GM12878 (cell line): ENCODE results near the gene CCDC149. TPM values are rescaled to one million over a fixed set of nuclear protein-coding genes. Genes with fewer than 3 reads are reported as not detected.

ENCODE experiments used
- ATAC-seq: fragments of 200-7000 bp; cut with Tn5 transposase; 3 replicates; pipeline ENCODE4 v1.9.1; 2020; ENCODE audit warnings: mild to moderate bottlenecking, moderate library complexity
- BruUV-seq: library from RNA; stranded (reverse); fragments of 400-500 nt; replicated peaks from 2 replicates; lab custom pipeline; 2021; lab: Mats Ljungman, UMichigan
- CTCF ChIA-PET: fragments of 300-600 bp; sonication (Branson Sonifier 250); formaldehyde crosslinking; extraction: SDS; loops from one replicate; lab custom pipeline; 2021; ENCODE audit warnings: inconsistent platforms; lab: Yijun Ruan, JAX
- POLR2A ChIA-PET: fragments of 350-600 bp; formaldehyde crosslinking; extraction: SDS; loops from one replicate; lab custom pipeline; 2021; ENCODE audit warnings: inconsistent platforms; lab: Charles Lee
- RAD21 ChIA-PET: fragments of 300-600 bp; sonication (Branson Sonifier 250); formaldehyde crosslinking; loops from one replicate; lab custom pipeline; 2023; ENCODE audit warnings: antibody characterized with exemption; ENCODE audit not compliant: unreplicated experiment; lab: Charles Lee
- SMC1A ChIA-PET: fragments of 300-600 bp; sonication (Branson Sonifier 250); formaldehyde crosslinking; loops from one replicate; lab custom pipeline; 2023; ENCODE audit not compliant: unreplicated experiment, uncharacterized antibody; lab: Charles Lee
- DNase-seq: peaks from one replicate; pipeline ENCODE4 v3.0.0-alpha.2; 2011; ENCODE audit warnings: low read depth, low spot score
- FAIRE-seq: peaks from 3 replicates; lab custom pipeline; 2011; peaks lifted over from hg19 to GRCh38; lab: Jason Lieb, UNC
- H2AFZ ChIP-seq: 2 replicates; pipeline ENCODE4 v1.6.0; 2011; ENCODE audit warnings: low read depth, low read length, control low read depth; ENCODE audit not compliant: control insufficient read depth
- H3K27ac ChIP-seq: 2 replicates; pipeline ENCODE4 v1.5.1; 2011; ENCODE audit warnings: control low read depth; ENCODE audit not compliant: control insufficient read depth, insufficient read depth
- H3K27me3 ChIP-seq, 2 experiments: replicated peaks in 1 of 2; 2 replicates each; pipeline versions ENCODE4 v1.6.0 to v1.6.1; 2011; ENCODE audit warnings: low read length in 1 of 2; ENCODE audit not compliant: control insufficient read depth in 2 of 2, insufficient read depth in 2 of 2
- H3K36me3 ChIP-seq, 2 experiments: 2 replicates each; pipeline ENCODE4 v1.5.1; 2011; ENCODE audit warnings: low read length in 1 of 2; ENCODE audit not compliant: control insufficient read depth in 2 of 2, insufficient read depth in 2 of 2
- H3K4me1 ChIP-seq: 2 replicates; pipeline ENCODE4 v1.6.1; 2011; ENCODE audit warnings: mild to moderate bottlenecking, low read length, moderate library complexity, mixed read lengths; ENCODE audit not compliant: control insufficient read depth, insufficient read depth
- H3K4me2 ChIP-seq: 2 replicates; pipeline ENCODE4 v1.6.0; 2011; ENCODE audit warnings: control low read depth; ENCODE audit not compliant: control insufficient read depth, insufficient read depth
- H3K4me3 ChIP-seq: fragments of 200-600 bp; sonication (generic); 2 replicates; pipeline ENCODE4 v1.5.1; 2016
- H3K79me2 ChIP-seq: 2 replicates; pipeline ENCODE4 v1.6.0; 2011; ENCODE audit warnings: low read length; ENCODE audit not compliant: control insufficient read depth, insufficient read depth
- H3K9ac ChIP-seq: 2 replicates; pipeline ENCODE4 v1.8.0; 2011; ENCODE audit warnings: low read length, control low read depth, mixed read lengths; ENCODE audit not compliant: control insufficient read depth, insufficient read depth
- H3K9me3 ChIP-seq: replicated peaks from 3 replicates; pipeline ENCODE4 v1.5.1; 2011; ENCODE audit warnings: mild to moderate bottlenecking, low read length; ENCODE audit not compliant: control insufficient read depth, insufficient read depth
- H4K20me1 ChIP-seq: 2 replicates; pipeline ENCODE4 v1.6.0; 2011; ENCODE audit not compliant: control insufficient read depth, insufficient read depth
- ATF7 ChIP-seq: fragments of 450-650 bp; IDR thresholded peaks from 2 replicates; pipeline ENCODE4 v1.6.1; 2016; ENCODE audit warnings: low read depth, mild to moderate bottlenecking
- BRCA1 ChIP-seq: IDR thresholded peaks from 2 replicates; pipeline ENCODE4 v1.6.1; 2011; ENCODE audit warnings: low read depth, low read length, improper control_type of control experiment
- E2F4 ChIP-seq: IDR thresholded peaks from 2 replicates; pipeline ENCODE4 v1.6.1; 2012; ENCODE audit warnings: low read depth, low read length, improper control_type of control experiment
- EED ChIP-seq: sonication (generic); IDR thresholded peaks from 2 replicates; pipeline ENCODE4 v1.6.1; 2016; ENCODE audit warnings: antibody characterized with exemption, low read depth
- EGR1 ChIP-seq, 2 experiments: IDR thresholded peaks; 1 replicate in 1 of 2; 2 replicates in 1 of 2; pipeline ENCODE4 v1.6.1; 2011 to 2012; ENCODE audit warnings: low read depth in 2 of 2, low read length in 2 of 2, borderline replicate concordance in 1 of 2, mild to moderate bottlenecking in 1 of 2, moderate library complexity in 1 of 2
- EP300 ChIP-seq, 2 experiments: fragments of 150-350 bp in 1 of 2; IDR thresholded peaks; 2 replicates each; pipeline ENCODE4 v1.6.1; 2011 to 2012; ENCODE audit warnings: low read depth in 2 of 2, low read length in 2 of 2, borderline replicate concordance in 1 of 2, improper control_type of control experiment in 1 of 2, inconsistent platforms in 1 of 2; ENCODE audit not compliant: control insufficient read depth in 1 of 2
- ETV6 ChIP-seq, 2 experiments: fragments of 450-650 bp in 1 of 2; IDR thresholded peaks in 1 of 2; conservative IDR thresholded peaks in 1 of 2; 2 replicates each; pipeline ENCODE4 v1.6.1; 2014; ENCODE audit warnings: antibody characterized with exemption in 1 of 2, borderline replicate concordance in 1 of 2, low read depth in 1 of 2, mild to moderate bottlenecking in 1 of 2, moderate library complexity in 1 of 2
- FOS ChIP-seq: IDR thresholded peaks from 3 replicates; pipeline ENCODE4 v1.6.1; 2011; ENCODE audit warnings: borderline replicate concordance; ENCODE audit not compliant: insufficient read length; ENCODE audit errors: extremely low read depth
- HDAC6 ChIP-seq: fragments of 200-600 bp; sonication (generic); IDR thresholded peaks from one replicate; pipeline ENCODE4 v1.8.0; 2017; ENCODE audit warnings: antibody characterized with exemption; ENCODE audit not compliant: unreplicated experiment
- IKZF2 ChIP-seq, 2 experiments: fragments of 450-650 bp; IDR thresholded peaks; 2 replicates each; pipeline ENCODE4 v1.6.1; 2017; ENCODE audit warnings: mild to moderate bottlenecking in 2 of 2, moderate library complexity in 2 of 2
- JUND ChIP-seq: IDR thresholded peaks from 2 replicates; pipeline ENCODE4 v1.6.1; 2012; ENCODE audit warnings: low read depth, mild to moderate bottlenecking, low read length, improper control_type of control experiment, moderate library complexity
- MTA3 ChIP-seq: IDR thresholded peaks from 2 replicates; pipeline ENCODE4 v1.6.1; 2012; ENCODE audit warnings: low read length, inconsistent platforms, borderline replicate concordance
- SRF ChIP-seq, 2 experiments: IDR thresholded peaks; 2 replicates each; pipeline ENCODE4 v1.6.1; 2011; ENCODE audit warnings: low read depth in 2 of 2, low read length in 2 of 2, mild to moderate bottlenecking in 1 of 2, moderate library complexity in 1 of 2
- SUPT20H ChIP-seq: IDR thresholded peaks from 2 replicates; pipeline ENCODE4 v1.6.1; 2011; ENCODE audit warnings: low read depth, mild to moderate bottlenecking, low read length, moderate library complexity, borderline replicate concordance; ENCODE audit not compliant: control insufficient read depth
- TCF3 ChIP-seq: IDR thresholded peaks from 2 replicates; pipeline ENCODE4 v1.6.1; 2012; ENCODE audit warnings: low read depth, mild to moderate bottlenecking, low read length, borderline replicate concordance; ENCODE audit not compliant: insufficient read depth
- WGBS: methylation state at CpG from one replicate; pipeline ENCODE4 v1.1.6; 2016; ENCODE audit warnings: low lambda C conversion rate; ENCODE audit not compliant: insufficient replicate concordance, insufficient coverage; ENCODE audit errors: missing lambda C conversion rate; 5-methylcytosine and 5-hydroxymethylcytosine counted together
- in situ Hi-C: fragments of 300-500 bp; cut with MboI; formaldehyde crosslinking; loops from 9 replicates; pipeline ENCODE4 v1.14.3; 2018; ENCODE audit warnings: mixed read lengths
- intact Hi-C: fragments of 100-400 bp; cut with micrococcal nuclease; formaldehyde crosslinking; loops from one replicate; pipeline ENCODE4 v1.14.2; 2022; ENCODE audit not compliant: unreplicated experiment
- polyA plus RNA-seq, 11 experiments: library from polyadenylated mRNA; depleted of rRNA in 4 of 11; unstranded in 6 of 11; stranded (reverse) in 5 of 11; fragments of >200 nt; fragmentation: Nextera tagmentation in 4 of 11; fragmentation: Illumina TruSeq in 1 of 11; extraction: Ambion mirVana in 4 of 11; extraction: Trizol in 1 of 11; gene quantifications; 1 replicate in 1 of 11; 2 replicates in 10 of 11; pipeline versions ENCODE4 v1.2.1 to v1.2.3, GENCODE V29; 2011 to 2016; ENCODE audit warnings: inconsistent platforms in 2 of 11, missing spikeins in 2 of 11, low read depth in 1 of 11
- total RNA-seq, 4 experiments: library from RNA; depleted of rRNA in 3 of 4; stranded (reverse); fragments of >200 nt in 3 of 4; fragmentation: Illumina TruSeq in 1 of 4; extraction: Trizol in 1 of 4; gene quantifications; 2 replicates each; pipeline versions ENCODE4 v1.2.1 to v1.2.3, GENCODE V29; 2013 to 2021
- TF ChIP-seq, protein P1 (sequence below): fragments of 450-650 bp; conservative IDR thresholded peaks from 2 replicates; pipeline ENCODE4 v1.6.1; 2017; ENCODE audit warnings: mild to moderate bottlenecking, moderate library complexity

CCDC149 gene
- total and polyA plus RNA-seq, 10 of the 15 experiments (the other 5 are each of a cell fraction or from before 2014, with no cell fraction given), result 0.03 to 0.04 (median 0.04) TPM; not detected in 7

GRCh38 chr4:24932515-24933225 is 19.8 kb upstream of the CCDC149 start (continued):
- no peak for TF ChIP-seq IKZF2 (IDR thresholded peaks at IDR 0.05)
- TF ChIP-seq TCF3, result no peak
- TF ChIP-seq HDAC6, result no peak
- TF ChIP-seq, protein P1, sequence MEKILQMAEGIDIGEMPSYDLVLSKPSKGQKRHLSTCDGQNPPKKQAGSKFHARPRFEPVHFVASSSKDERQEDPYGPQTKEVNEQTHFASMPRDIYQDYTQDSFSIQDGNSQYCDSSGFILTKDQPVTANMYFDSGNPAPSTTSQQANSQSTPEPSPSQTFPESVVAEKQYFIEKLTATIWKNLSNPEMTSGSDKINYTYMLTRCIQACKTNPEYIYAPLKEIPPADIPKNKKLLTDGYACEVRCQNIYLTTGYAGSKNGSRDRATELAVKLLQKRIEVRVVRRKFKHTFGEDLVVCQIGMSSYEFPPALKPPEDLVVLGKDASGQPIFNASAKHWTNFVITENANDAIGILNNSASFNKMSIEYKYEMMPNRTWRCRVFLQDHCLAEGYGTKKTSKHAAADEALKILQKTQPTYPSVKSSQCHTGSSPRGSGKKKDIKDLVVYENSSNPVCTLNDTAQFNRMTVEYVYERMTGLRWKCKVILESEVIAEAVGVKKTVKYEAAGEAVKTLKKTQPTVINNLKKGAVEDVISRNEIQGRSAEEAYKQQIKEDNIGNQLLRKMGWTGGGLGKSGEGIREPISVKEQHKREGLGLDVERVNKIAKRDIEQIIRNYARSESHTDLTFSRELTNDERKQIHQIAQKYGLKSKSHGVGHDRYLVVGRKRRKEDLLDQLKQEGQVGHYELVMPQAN, result no peak
- TF ChIP-seq E2F4, result no peak

- BruUV-seq, result no TSS peak
- ChIA-PET RAD21 (no interaction called here), POLR2A (no interaction called here), SMC1A (no interaction called here), CTCF (no interaction called here)
- in situ Hi-C loops, result no loop called here
- ATAC-seq (no peak), FAIRE-seq (no peak), DNase-seq (no peak)
- H3K27me3 ChIP-seq, result no peaks in the 10 kb centered on the region
- no peaks in the 10 kb centered on the region; the same call in 1 of the 2 replicates for H3K4me1 ChIP-seq
- H3K79me2 ChIP-seq, result no peaks in the 10 kb centered on the region
- H3K27ac ChIP-seq, result no peak overlapping the region
- no peaks in the 10 kb centered on the region for H4K20me1 ChIP-seq
- H3K4me2 ChIP-seq, result no peak overlapping the region
- no peaks in the 10 kb centered on the region for H3K9me3 ChIP-seq
- no peak overlapping the region for H2AFZ ChIP-seq
- 0% methylated on average over 1 of the region's 1 CpG for WGBS
- intact Hi-C loops, result no loop called here
- H3K9ac ChIP-seq, result no peak overlapping the region
- no peak overlapping the region for H3K4me3 ChIP-seq
- no peaks in the 10 kb centered on the region for H3K36me3 ChIP-seq
- TF ChIP-seq EGR1 (IDR thresholded peaks at IDR 0.05; ENCODE audit: borderline replicate concordance in 1 of 2, low read depth in 2 of 2, low read length in 2 of 2), result no peak
- TF ChIP-seq EP300 (IDR thresholded peaks at IDR 0.05; ENCODE audit: borderline replicate concordance in 1 of 2, control insufficient read depth in 1 of 2, low read depth in 2 of 2, low read length in 2 of 2), result no peak
- TF ChIP-seq ATF7, result no peak
- TF ChIP-seq ETV6 (conservative IDR thresholded peaks at IDR 0.05 in 1 of 2, IDR thresholded peaks at IDR 0.05 in 1 of 2; ENCODE audit: borderline replicate concordance in 1 of 2, low read depth in 1 of 2), result no peak
- no peak for TF ChIP-seq SRF (IDR thresholded peaks at IDR 0.05; ENCODE audit: low read depth in 2 of 2, low read length in 2 of 2)
- TF ChIP-seq MTA3, result no peak
- no peak for TF ChIP-seq FOS
- TF ChIP-seq SUPT20H, result no peak
- no peak for TF ChIP-seq JUND
- no peak for TF ChIP-seq BRCA1
- no peak for TF ChIP-seq EED
Measured at GRCh38 chr4:24930151-24930550, 17.3 kb upstream of the CCDC149 start.
